ENCODE results near the gene CCR7. TPM values are rescaled to one million over a fixed set of nuclear protein-coding genes. Genes with fewer than 3 reads are reported as not detected.

CCR7 gene
- total and polyA plus RNA-seq, 2 of the 8 experiments (the other 6 are each of a cell fraction or from before 2014, with no cell fraction given), result 0.12 to 0.17 TPM

DNA sequence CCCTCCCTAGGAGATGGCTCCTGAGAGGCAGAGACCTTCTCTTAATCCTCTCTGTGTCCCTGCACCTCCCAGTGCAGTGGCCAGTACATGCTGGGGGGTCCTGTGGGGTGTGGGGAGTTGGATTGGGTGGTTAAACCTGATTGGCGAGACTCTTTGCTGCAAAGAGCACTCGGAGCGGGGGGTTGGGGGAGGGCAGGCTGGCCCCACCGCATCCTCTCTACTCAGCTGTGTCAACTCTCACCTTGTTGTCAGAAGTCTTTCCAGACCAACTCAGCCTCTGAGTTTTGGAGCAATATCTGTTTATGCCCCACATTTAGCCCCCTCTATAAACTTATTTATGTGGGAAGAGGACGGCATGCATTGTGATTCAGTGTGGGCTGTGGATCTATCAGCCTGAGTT is 42.4 kb upstream of the CCR7 start (continued):
- TF ChIP-seq HDAC2 (IDR thresholded peaks at IDR 0.05; ENCODE audit: borderline replicate concordance in 1 of 2, low read depth in 2 of 2, low read length in 2 of 2), result no peak
- no peak for TF ChIP-seq CREB1 (IDR thresholded peaks at IDR 0.05)
- TF ChIP-seq CBX8 (IDR thresholded peaks at IDR 0.05; ENCODE audit: borderline replicate concordance, low read depth, low read length), result no peak
- TF ChIP-seq BCL11A (IDR thresholded peaks at IDR 0.05; ENCODE audit: low read depth in 2 of 2, low read length in 2 of 2), result no peak
- TF ChIP-seq EGR1 (IDR thresholded peaks at IDR 0.05; ENCODE audit: borderline replicate concordance, low read depth, low read length), result no peak
